ENCODE measurements around the gene ENG.

The ENG gene

DNA sequence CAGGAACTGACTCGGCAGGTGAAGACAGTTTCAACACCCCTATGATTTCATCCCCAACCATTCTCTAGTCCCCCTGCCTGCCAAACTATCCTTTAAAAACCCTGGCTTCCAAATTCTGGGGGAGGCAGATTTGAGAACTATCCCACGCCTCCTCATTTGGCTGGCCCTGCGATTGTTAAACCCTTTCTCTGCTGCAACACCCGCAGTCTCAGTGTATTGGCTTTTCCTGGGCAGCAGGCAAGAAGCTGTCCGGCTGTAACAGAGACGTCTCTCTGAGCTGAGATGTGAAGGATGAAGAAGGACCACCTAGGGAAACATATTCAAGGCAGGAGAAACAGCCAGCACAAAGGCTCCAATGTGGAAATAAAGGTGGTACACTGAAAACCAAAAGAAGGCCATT lies 38.4 kb upstream of the ENG start:
- Histone ChIP-seq H3K79me2 (ENCODE audit: insufficient read depth, low read length) (no peaks in the 10 kb centered on the region), H3F3A (ENCODE audit: low read depth) (no peaks in the 10 kb centered on the region), H4K20me1 (ENCODE audit: insufficient read depth, low read length, poor library complexity, severe bottlenecking) (peaks cover 6% of the 10 kb centered on the region), H3K4me2 (ENCODE audit: low read depth, low read length, poor library complexity, severe bottlenecking) (no peak overlapping the region), H3K4me1 (ENCODE audit: insufficient read depth, low read length, poor library complexity, severe bottlenecking) (peaks cover 7% of the 10 kb centered on the region), H3K4me3 (ENCODE audit: low read length, poor library complexity, severe bottlenecking) (no peak overlapping the region), H3K9ac (ENCODE audit: low read depth, low read length, poor library complexity, severe bottlenecking) (no peak overlapping the region), H3K27me3 (ENCODE audit: insufficient read depth, low read length, poor library complexity, severe bottlenecking) (no peaks in the 10 kb centered on the region), H3K36me3 (ENCODE audit: insufficient read depth, low read length) (peaks cover 49% of the 10 kb centered on the region; the same call in 1 of the 2 replicates), H2AFZ (ENCODE audit: low read length) (no peak overlapping the region), H3K9me2 (replicated peaks; ENCODE audit: low read depth, low read length) (no peaks in the 10 kb centered on the region), H3K9me3 (ENCODE audit: insufficient read depth, low read depth, low read length) (peaks cover 6% of the 10 kb centered on the region; the same call in 1 of the 2 replicates)
- TF ChIP-seq EZH2phosphoT487 (IDR thresholded peaks at IDR 0.05; ENCODE audit: borderline replicate concordance) = no peak
- TF ChIP-seq, protein P1, sequence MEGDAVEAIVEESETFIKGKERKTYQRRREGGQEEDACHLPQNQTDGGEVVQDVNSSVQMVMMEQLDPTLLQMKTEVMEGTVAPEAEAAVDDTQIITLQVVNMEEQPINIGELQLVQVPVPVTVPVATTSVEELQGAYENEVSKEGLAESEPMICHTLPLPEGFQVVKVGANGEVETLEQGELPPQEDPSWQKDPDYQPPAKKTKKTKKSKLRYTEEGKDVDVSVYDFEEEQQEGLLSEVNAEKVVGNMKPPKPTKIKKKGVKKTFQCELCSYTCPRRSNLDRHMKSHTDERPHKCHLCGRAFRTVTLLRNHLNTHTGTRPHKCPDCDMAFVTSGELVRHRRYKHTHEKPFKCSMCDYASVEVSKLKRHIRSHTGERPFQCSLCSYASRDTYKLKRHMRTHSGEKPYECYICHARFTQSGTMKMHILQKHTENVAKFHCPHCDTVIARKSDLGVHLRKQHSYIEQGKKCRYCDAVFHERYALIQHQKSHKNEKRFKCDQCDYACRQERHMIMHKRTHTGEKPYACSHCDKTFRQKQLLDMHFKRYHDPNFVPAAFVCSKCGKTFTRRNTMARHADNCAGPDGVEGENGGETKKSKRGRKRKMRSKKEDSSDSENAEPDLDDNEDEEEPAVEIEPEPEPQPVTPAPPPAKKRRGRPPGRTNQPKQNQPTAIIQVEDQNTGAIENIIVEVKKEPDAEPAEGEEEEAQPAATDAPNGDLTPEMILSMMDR (conservative IDR thresholded peaks at IDR 0.05; ENCODE audit: low read length) = no peak

DNA sequence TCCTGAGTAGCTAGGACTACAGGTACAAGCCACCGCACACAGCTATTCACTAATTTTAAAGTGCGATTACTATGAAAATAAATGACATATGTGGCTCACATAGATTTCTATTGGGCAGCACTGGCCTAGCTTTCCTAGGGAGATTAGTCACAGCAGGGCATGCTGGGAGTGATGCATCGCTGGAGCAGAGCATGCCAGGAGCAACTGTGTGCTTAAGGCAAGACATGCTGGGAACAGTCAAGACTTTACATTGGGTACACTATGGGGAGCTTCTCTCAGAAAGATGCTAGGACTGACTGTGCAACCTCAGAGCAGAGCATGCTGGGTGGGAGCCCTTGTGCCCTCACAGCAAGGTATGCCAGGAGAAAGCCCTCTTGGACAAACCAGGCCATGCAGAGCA lies 35.6 kb upstream of the ENG start:
- Histone ChIP-seq H3K9me2 (replicated peaks; ENCODE audit: low read depth, low read length) (no peaks in the 10 kb centered on the region), H3K36me3 (ENCODE audit: insufficient read depth, low read length) (peaks cover 42% of the 10 kb centered on the region; the same call in 1 of the 2 replicates), H3F3A (ENCODE audit: low read depth) (no peaks in the 10 kb centered on the region), H4K20me1 (ENCODE audit: insufficient read depth, low read length, poor library complexity, severe bottlenecking) (no peaks in the 10 kb centered on the region), H3K27me3 (ENCODE audit: insufficient read depth, low read length, poor library complexity, severe bottlenecking) (no peaks in the 10 kb centered on the region), H3K4me2 (ENCODE audit: low read depth, low read length, poor library complexity, severe bottlenecking) (no peak overlapping the region), H3K9me3 (ENCODE audit: insufficient read depth, low read depth, low read length) (peaks cover 6% of the 10 kb centered on the region; the same call in 1 of the 2 replicates), H3K4me1 (ENCODE audit: insufficient read depth, low read length, poor library complexity, severe bottlenecking) (peaks cover 14% of the 10 kb centered on the region), H3K79me2 (ENCODE audit: insufficient read depth, low read length) (no peaks in the 10 kb centered on the region), H2AFZ (ENCODE audit: low read length) (no peak overlapping the region), H3K4me3 (ENCODE audit: low read length, poor library complexity, severe bottlenecking) (no peak overlapping the region), H3K9ac (ENCODE audit: low read depth, low read length, poor library complexity, severe bottlenecking) (no peak overlapping the region)
- TF ChIP-seq, protein P1 (conservative IDR thresholded peaks at IDR 0.05; ENCODE audit: low read length) = no peak
- no peak for TF ChIP-seq EZH2phosphoT487 (IDR thresholded peaks at IDR 0.05; ENCODE audit: borderline replicate concordance)

GRCh38 chr9:127887792-127888191 lies 33.3 kb upstream of the ENG start:
- TF ChIP-seq EZH2phosphoT487 (IDR thresholded peaks at IDR 0.05; ENCODE audit: borderline replicate concordance) = no peak
- TF ChIP-seq, protein P1 (conservative IDR thresholded peaks at IDR 0.05; ENCODE audit: low read length) = peak; percentile 30; the same call in 1 of the 2 replicates
- Histone ChIP-seq H3K4me2 (ENCODE audit: low read depth, low read length, poor library complexity, severe bottlenecking) (no peak overlapping the region), H3K9ac (ENCODE audit: low read depth, low read length, poor library complexity, severe bottlenecking) (no peak overlapping the region), H3K79me2 (ENCODE audit: insufficient read depth, low read length) (no peaks in the 10 kb centered on the region), H3F3A (ENCODE audit: low read depth) (no peaks in the 10 kb centered on the region), H3K4me3 (ENCODE audit: low read length, poor library complexity, severe bottlenecking) (no peak overlapping the region), H3K9me2 (replicated peaks; ENCODE audit: low read depth, low read length) (no peaks in the 10 kb centered on the region), H3K27me3 (ENCODE audit: insufficient read depth, low read length, poor library complexity, severe bottlenecking) (no peaks in the 10 kb centered on the region), H3K36me3 (ENCODE audit: insufficient read depth, low read length) (peaks cover 20% of the 10 kb centered on the region; the same call in 1 of the 2 replicates), H3K4me1 (ENCODE audit: insufficient read depth, low read length, poor library complexity, severe bottlenecking) (peaks cover 28% of the 10 kb centered on the region), H3K9me3 (ENCODE audit: insufficient read depth, low read depth, low read length) (peaks cover under 1% of the 10 kb centered on the region; the same call in 1 of the 2 replicates), H2AFZ (ENCODE audit: low read length) (no peak overlapping the region), H4K20me1 (ENCODE audit: insufficient read depth, low read length, poor library complexity, severe bottlenecking) (no peaks in the 10 kb centered on the region)

All from Loucy (cell line).